SK-N-SH treated with all-trans-retinoic acid at 6 μM for 48 hours (cell line): ENCODE measurements around the gene ADCY1.
"Not testable (repeated sequence)": the region's sequence is repeated elsewhere in the genome, so short reads cannot be mapped to it uniquely, and the experiment has no call there.

ENCODE experiments used
- ATAC-seq: fragments of 200-7000 bp; cut with Tn5 transposase; 3 replicates; pipeline ENCODE4 v1.9.1; 2020; ENCODE audit warnings: mild to moderate bottlenecking, moderate library complexity
- ARNTL ChIP-seq: fragments of 450-650 bp; formaldehyde crosslinking; IDR thresholded peaks from 2 replicates; pipeline ENCODE4 v1.5.0; 2020; ENCODE audit warnings: low read depth, mild to moderate bottlenecking, moderate library complexity, borderline replicate concordance
- BACH2 ChIP-seq: fragments of 250-450 bp; sonication (Bioruptor Pico); IDR thresholded peaks from 2 replicates; pipeline ENCODE4 v1.9.0; 2021; ENCODE audit warnings: mild to moderate bottlenecking, borderline replicate concordance
- CSDC2 ChIP-seq: fragments of 250-450 bp; sonication (Bioruptor Pico); IDR thresholded peaks from 2 replicates; pipeline ENCODE4 v1.5.0; 2020; ENCODE audit warnings: mild to moderate bottlenecking, moderate library complexity
- ESRRG ChIP-seq: fragments of 250-450 bp; sonication (Bioruptor Pico); IDR thresholded peaks from 2 replicates; pipeline ENCODE4 v1.6.1; 2021; ENCODE audit warnings: mild to moderate bottlenecking
- GLIS3 ChIP-seq: fragments of 250-450 bp; sonication (Bioruptor Pico); IDR thresholded peaks from 2 replicates; pipeline ENCODE4 v1.5.0; 2020; ENCODE audit warnings: mild to moderate bottlenecking, moderate library complexity
- ISL1 ChIP-seq: fragments of 250-450 bp; sonication (Bioruptor Pico); IDR thresholded peaks from 2 replicates; pipeline ENCODE4 v2.1.2; 2022; ENCODE audit warnings: mild to moderate bottlenecking, moderate library complexity
- OSR1 ChIP-seq: fragments of 250-450 bp; sonication (Bioruptor Pico); IDR thresholded peaks from 2 replicates; pipeline ENCODE4 v1.8.0; 2022; ENCODE audit warnings: moderate library complexity, mild to moderate bottlenecking, inconsistent platforms
- PPARA ChIP-seq: fragments of 250-450 bp; sonication (Bioruptor Pico); IDR thresholded peaks from 2 replicates; pipeline ENCODE4 v1.5.0; 2020; ENCODE audit warnings: mild to moderate bottlenecking, borderline replicate concordance
- RARB ChIP-seq: fragments of 250-450 bp; sonication (Bioruptor Pico); IDR thresholded peaks from 2 replicates; pipeline ENCODE4 v1.8.0; 2021; ENCODE audit warnings: mild to moderate bottlenecking, moderate library complexity
- SNAI2 ChIP-seq: fragments of 250-450 bp; sonication (Bioruptor Pico); IDR thresholded peaks from 2 replicates; pipeline ENCODE4 v1.5.0; 2020; ENCODE audit warnings: mild to moderate bottlenecking, moderate library complexity
- TCF4 ChIP-seq: fragments of 250-450 bp; sonication (Bioruptor Pico); IDR thresholded peaks from 2 replicates; pipeline ENCODE4 v1.8.0; 2021; ENCODE audit warnings: mild to moderate bottlenecking, moderate library complexity, borderline replicate concordance
- TOX ChIP-seq: fragments of 250-450 bp; sonication (Bioruptor Pico); IDR thresholded peaks from 2 replicates; pipeline ENCODE4 v1.8.0; 2021; ENCODE audit warnings: mild to moderate bottlenecking, moderate library complexity, borderline replicate concordance
- ZC3H10 ChIP-seq: fragments of 250-450 bp; sonication (Bioruptor Pico); IDR thresholded peaks from 2 replicates; pipeline ENCODE4 v1.5.1; 2021; ENCODE audit warnings: mild to moderate bottlenecking, moderate library complexity
- ZFP3 ChIP-seq: fragments of 250-450 bp; sonication (Bioruptor Pico); IDR thresholded peaks from 2 replicates; pipeline ENCODE4 v1.5.0; 2020; ENCODE audit warnings: mild to moderate bottlenecking, moderate library complexity
- ZFP30 ChIP-seq: fragments of 450-650 bp; formaldehyde crosslinking; IDR thresholded peaks from 2 replicates; pipeline ENCODE4 v1.5.0; 2022; ENCODE audit warnings: mild to moderate bottlenecking, moderate library complexity
- ZNF565 ChIP-seq: fragments of 450-650 bp; formaldehyde crosslinking; conservative IDR thresholded peaks from 2 replicates; pipeline ENCODE4 v1.5.0; 2020; ENCODE audit warnings: low read depth, mild to moderate bottlenecking, moderate library complexity
- ZNF8 ChIP-seq: fragments of 450-650 bp; formaldehyde crosslinking; IDR thresholded peaks from 2 replicates; pipeline ENCODE4 v1.5.0; 2020; ENCODE audit warnings: mild to moderate bottlenecking, moderate library complexity
- TF ChIP-seq, protein P1 (sequence below): fragments of 250-450 bp; sonication (Bioruptor Pico); IDR thresholded peaks from 2 replicates; pipeline ENCODE4 v1.5.1; 2020; ENCODE audit warnings: low read depth, mild to moderate bottlenecking, moderate library complexity
- TF ChIP-seq, protein P2 (sequence below): fragments of 250-450 bp; sonication (Bioruptor Pico); IDR thresholded peaks from 2 replicates; pipeline ENCODE4 v1.8.0; 2021; ENCODE audit warnings: low read depth, mild to moderate bottlenecking, moderate library complexity, borderline replicate concordance
- TF ChIP-seq, protein P3 (sequence below): fragments of 250-450 bp; sonication (Bioruptor Pico); IDR thresholded peaks from 2 replicates; pipeline ENCODE4 v1.5.0; 2020; ENCODE audit warnings: mild to moderate bottlenecking, moderate library complexity
- TF ChIP-seq, protein P4 (sequence below): fragments of 250-450 bp; sonication (Bioruptor Pico); IDR thresholded peaks from 2 replicates; pipeline ENCODE4 v1.5.1; 2021; ENCODE audit warnings: mild to moderate bottlenecking, moderate library complexity

Gene ADCY1

DNA sequence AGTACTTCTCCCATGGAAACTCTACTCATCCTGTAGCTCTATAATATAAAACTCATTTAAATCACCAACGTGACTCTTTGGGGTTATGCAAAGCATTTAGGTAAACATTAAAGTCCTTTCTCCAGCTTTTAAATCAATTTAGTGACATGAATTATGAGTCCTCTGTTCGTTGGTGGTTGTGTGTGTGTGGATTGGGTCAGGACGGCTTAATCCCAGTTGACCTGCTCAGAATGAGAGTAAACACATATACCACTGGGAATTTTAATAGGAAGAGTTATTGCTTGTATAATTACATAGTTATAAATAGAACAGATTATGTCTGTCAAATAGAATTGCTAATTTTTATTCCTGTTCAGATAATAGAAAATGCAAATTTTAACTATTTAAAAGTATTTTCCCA is 30.7 kb upstream of the ADCY1 start:
- no peak for TF ChIP-seq CSDC2 (CRISPR knock-in tag)
- TF ChIP-seq, protein P1, sequence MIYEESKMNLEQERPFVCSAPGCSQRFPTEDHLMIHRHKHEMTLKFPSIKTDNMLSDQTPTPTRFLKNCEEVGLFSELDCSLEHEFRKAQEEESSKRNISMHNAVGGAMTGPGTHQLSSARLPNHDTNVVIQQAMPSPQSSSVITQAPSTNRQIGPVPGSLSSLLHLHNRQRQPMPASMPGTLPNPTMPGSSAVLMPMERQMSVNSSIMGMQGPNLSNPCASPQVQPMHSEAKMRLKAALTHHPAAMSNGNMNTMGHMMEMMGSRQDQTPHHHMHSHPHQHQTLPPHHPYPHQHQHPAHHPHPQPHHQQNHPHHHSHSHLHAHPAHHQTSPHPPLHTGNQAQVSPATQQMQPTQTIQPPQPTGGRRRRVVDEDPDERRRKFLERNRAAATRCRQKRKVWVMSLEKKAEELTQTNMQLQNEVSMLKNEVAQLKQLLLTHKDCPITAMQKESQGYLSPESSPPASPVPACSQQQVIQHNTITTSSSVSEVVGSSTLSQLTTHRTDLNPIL = no peak
- TF ChIP-seq ZFP3 (CRISPR knock-in tag) = no peak
- no peak for TF ChIP-seq SNAI2 (CRISPR knock-in tag)
- TF ChIP-seq ZNF8 (CRISPR knock-in tag) = no peak
- no peak for TF ChIP-seq OSR1 (CRISPR knock-in tag)
- no peak for TF ChIP-seq ZFP30 (CRISPR knock-in tag)
- TF ChIP-seq BACH2 (CRISPR knock-in tag) = no peak
- TF ChIP-seq ESRRG = no peak
- TF ChIP-seq ZC3H10 (CRISPR knock-in tag) = no peak
- TF ChIP-seq, protein P2, sequence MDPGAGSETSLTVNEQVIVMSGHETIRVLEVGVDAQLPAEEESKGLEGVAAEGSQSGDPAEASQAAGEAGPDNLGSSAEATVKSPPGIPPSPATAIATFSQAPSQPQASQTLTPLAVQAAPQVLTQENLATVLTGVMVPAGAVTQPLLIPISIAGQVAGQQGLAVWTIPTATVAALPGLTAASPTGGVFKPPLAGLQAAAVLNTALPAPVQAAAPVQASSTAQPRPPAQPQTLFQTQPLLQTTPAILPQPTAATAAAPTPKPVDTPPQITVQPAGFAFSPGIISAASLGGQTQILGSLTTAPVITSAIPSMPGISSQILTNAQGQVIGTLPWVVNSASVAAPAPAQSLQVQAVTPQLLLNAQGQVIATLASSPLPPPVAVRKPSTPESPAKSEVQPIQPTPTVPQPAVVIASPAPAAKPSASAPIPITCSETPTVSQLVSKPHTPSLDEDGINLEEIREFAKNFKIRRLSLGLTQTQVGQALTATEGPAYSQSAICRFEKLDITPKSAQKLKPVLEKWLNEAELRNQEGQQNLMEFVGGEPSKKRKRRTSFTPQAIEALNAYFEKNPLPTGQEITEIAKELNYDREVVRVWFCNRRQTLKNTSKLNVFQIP (CRISPR knock-in tag) = no peak
- TF ChIP-seq, protein P3, sequence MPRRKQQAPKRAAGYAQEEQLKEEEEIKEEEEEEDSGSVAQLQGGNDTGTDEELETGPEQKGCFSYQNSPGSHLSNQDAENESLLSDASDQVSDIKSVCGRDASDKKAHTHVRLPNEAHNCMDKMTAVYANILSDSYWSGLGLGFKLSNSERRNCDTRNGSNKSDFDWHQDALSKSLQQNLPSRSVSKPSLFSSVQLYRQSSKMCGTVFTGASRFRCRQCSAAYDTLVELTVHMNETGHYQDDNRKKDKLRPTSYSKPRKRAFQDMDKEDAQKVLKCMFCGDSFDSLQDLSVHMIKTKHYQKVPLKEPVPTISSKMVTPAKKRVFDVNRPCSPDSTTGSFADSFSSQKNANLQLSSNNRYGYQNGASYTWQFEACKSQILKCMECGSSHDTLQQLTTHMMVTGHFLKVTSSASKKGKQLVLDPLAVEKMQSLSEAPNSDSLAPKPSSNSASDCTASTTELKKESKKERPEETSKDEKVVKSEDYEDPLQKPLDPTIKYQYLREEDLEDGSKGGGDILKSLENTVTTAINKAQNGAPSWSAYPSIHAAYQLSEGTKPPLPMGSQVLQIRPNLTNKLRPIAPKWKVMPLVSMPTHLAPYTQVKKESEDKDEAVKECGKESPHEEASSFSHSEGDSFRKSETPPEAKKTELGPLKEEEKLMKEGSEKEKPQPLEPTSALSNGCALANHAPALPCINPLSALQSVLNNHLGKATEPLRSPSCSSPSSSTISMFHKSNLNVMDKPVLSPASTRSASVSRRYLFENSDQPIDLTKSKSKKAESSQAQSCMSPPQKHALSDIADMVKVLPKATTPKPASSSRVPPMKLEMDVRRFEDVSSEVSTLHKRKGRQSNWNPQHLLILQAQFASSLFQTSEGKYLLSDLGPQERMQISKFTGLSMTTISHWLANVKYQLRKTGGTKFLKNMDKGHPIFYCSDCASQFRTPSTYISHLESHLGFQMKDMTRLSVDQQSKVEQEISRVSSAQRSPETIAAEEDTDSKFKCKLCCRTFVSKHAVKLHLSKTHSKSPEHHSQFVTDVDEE (CRISPR knock-in tag) = no peak
- ATAC-seq = no peak

DNA sequence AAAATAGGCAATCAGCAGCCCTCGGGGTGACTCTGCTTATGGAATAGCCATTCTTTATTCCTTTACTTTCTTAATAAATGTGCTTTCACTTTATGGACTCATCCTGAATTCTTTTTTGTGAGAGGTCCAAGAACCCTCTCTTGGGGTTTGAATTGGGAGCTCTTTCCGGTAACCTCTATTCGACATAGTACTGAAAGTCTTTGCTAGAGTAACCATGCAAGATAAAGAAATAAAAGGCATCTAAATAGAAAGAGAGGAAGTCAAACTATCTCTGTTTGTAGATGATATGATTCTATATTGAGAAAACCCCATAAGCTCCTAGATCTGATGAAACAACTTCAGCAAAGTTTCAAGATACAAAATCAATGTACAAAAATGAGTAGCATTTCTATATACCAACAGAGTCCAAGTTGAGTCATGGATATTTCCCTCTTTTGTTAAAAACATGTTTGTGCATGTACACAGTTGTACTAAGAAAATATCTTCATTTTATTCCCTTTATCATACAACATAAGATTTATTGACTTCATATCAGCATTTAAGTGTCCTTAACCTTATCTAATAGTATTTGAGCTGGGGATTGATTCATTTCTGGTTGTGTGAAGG is 29.0 kb upstream of the ADCY1 start:
- ATAC-seq = not testable (repeated sequence)

DNA sequence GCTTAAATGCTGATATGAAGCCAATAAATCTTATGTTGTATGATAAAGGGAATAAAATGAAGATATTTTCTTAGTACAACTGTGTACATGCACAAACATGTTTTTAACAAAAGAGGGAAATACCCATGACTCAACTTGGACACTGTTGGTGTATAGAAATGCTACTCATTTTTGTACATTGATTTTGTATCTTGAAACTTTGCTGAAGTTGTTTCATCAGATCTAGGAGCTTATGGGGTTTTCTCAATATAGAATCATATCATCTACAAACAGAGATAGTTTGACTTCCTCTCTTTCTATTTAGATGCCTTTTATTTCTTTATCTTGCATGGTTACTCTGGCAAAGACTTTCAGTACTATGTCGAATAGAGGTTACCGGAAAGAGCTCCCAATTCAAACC is 25.3 kb upstream of the ADCY1 start:
- not testable (repeated sequence) for ATAC-seq

DNA sequence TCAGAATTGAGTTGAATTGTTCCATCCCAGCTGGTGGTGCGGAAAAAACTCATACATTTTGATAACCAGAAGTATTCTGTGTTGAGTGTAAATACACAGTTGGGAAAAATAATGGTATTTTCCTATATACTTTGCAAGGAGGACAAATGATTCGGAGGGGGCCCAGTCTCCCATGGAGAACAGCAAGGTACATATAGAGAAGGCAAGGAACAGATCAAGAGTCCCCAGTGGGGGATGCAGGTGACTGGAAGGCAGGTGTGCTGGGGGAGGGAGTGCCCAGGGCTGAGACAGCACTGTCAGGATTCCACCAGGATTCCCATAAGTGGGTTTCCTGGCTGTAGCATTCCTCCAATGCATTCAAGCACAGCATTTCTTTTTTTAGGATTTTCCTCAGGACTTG is 10.8 kb upstream of the ADCY1 start:
- no peak for ATAC-seq
- TF ChIP-seq ZNF8 (CRISPR knock-in tag) (no peak), ARNTL (CRISPR knock-in tag) (no peak), PPARA (CRISPR knock-in tag) (no peak), GLIS3 (CRISPR knock-in tag) (no peak), ZFP3 (CRISPR knock-in tag) (no peak), RARB (CRISPR knock-in tag) (no peak), TCF4 (CRISPR knock-in tag) (no peak), TOX (CRISPR knock-in tag) (no peak), BACH2 (CRISPR knock-in tag) (no peak), ZC3H10 (CRISPR knock-in tag) (no peak), ISL1 (CRISPR knock-in tag) (no peak), OSR1 (CRISPR knock-in tag) (no peak), CSDC2 (CRISPR knock-in tag) (no peak), ZNF565 (CRISPR knock-in tag) (no peak), SNAI2 (CRISPR knock-in tag) (no peak)
- TF ChIP-seq, protein P4, sequence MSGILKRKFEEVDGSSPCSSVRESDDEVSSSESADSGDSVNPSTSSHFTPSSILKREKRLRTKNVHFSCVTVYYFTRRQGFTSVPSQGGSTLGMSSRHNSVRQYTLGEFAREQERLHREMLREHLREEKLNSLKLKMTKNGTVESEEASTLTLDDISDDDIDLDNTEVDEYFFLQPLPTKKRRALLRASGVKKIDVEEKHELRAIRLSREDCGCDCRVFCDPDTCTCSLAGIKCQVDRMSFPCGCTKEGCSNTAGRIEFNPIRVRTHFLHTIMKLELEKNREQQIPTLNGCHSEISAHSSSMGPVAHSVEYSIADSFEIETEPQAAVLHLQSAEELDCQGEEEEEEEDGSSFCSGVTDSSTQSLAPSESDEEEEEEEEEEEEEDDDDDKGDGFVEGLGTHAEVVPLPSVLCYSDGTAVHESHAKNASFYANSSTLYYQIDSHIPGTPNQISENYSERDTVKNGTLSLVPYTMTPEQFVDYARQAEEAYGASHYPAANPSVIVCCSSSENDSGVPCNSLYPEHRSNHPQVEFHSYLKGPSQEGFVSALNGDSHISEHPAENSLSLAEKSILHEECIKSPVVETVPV = no peak
